ENCODE measurements around the gene SRMS. TPM values are rescaled to one million over a fixed set of nuclear protein-coding genes. Genes with fewer than 3 reads are reported as not detected.

Gene SRMS
- total and polyA plus RNA-seq, 10 donors = 0.07 to 1.5 (median 0.78) TPM; not detected in 2

GRCh38 chr20:63505723-63506122 lies 41.8 kb downstream of the SRMS start:
- H3K27me3 ChIP-seq (replicated peaks in 1 of 7) = peaks cover 0 to 87% (median 16%) of the 10 kb centered on the region in 7 donors
- WGBS, 5 donors = 69 to 92% (median 91%) methylated on average over 8 to 12 of the region's 12 CpGs
- H3K4me3 ChIP-seq = no peak overlapping the region
- peaks cover 0 to 21% (median 17%) of the 10 kb centered on the region in 8 donors for H3K9me3 ChIP-seq
- TF ChIP-seq POLR2A (IDR thresholded peaks at IDR 0.05) = no peak
- TF ChIP-seq POLR2AphosphoS5 (IDR thresholded peaks at IDR 0.05) = no peak
- TF ChIP-seq CTCF (IDR thresholded peaks at IDR 0.05 in 8 of 11, conservative IDR thresholded peaks at IDR 0.05 in 3 of 11) = no peak
- no peaks in the 10 kb centered on the region for H3K4me1 ChIP-seq
- intact Hi-C loops (cut with DNase I; ENCODE audit: low total_unique reads) = no loop called here
- H3K27ac ChIP-seq = no peak overlapping the region
- no peaks in the 10 kb centered on the region for H3K36me3 ChIP-seq
- DNase-seq = peak; percentile 42

GRCh38 chr20:63505281-63505680 lies 42.3 kb downstream of the SRMS start:
- TF ChIP-seq POLR2A (IDR thresholded peaks at IDR 0.05) (no peak), CTCF (IDR thresholded peaks at IDR 0.05 in 8 of 11, conservative IDR thresholded peaks at IDR 0.05 in 3 of 11) (no peak), POLR2AphosphoS5 (IDR thresholded peaks at IDR 0.05) (no peak)

GRCh38 chr20:63504642-63505041 lies 42.9 kb downstream of the SRMS start:
- WGBS, 5 donors = 88 to 95% (median 91%) methylated on average over 9 of the region's 9 CpGs
- Histone ChIP-seq H3K27ac (no peak overlapping the region), H3K27me3 (replicated peaks in 1 of 7) (peaks cover 0 to 87% (median 18%) of the 10 kb centered on the region in 7 donors), H3K9me3 (peaks cover 0 to 21% (median 17%) of the 10 kb centered on the region in 8 donors), H3K4me1 (peaks cover 0 to 3% (median 1%) of the 10 kb centered on the region in 6 donors), H3K4me3 (no peak overlapping the region), H3K36me3 (no peaks in the 10 kb centered on the region)
- no peak for TF ChIP-seq POLR2AphosphoS5 (IDR thresholded peaks at IDR 0.05)
- no peak for TF ChIP-seq POLR2A (IDR thresholded peaks at IDR 0.05)
- no peak for TF ChIP-seq CTCF (IDR thresholded peaks at IDR 0.05 in 8 of 11, conservative IDR thresholded peaks at IDR 0.05 in 3 of 11)
- intact Hi-C loops (cut with DNase I; ENCODE audit: low total_unique reads) = no loop called here
- DNase-seq = no peak

More at GRCh38 chr20:63505281-63505680, 42.3 kb downstream of the SRMS start:
- no peak overlapping the region for H3K4me3 ChIP-seq
- no peaks in the 10 kb centered on the region for H3K4me1 ChIP-seq
- 74 to 91% (median 86%) methylated on average over 8 of the region's 8 CpGs for WGBS, 5 donors
- H3K27me3 ChIP-seq (replicated peaks in 1 of 7) = peaks cover 0 to 87% (median 16%) of the 10 kb centered on the region in 7 donors
- intact Hi-C loops (cut with DNase I; ENCODE audit: low total_unique reads) = no loop called here
- no peaks in the 10 kb centered on the region for H3K36me3 ChIP-seq
- DNase-seq = no peak
- H3K9me3 ChIP-seq = peaks cover 0 to 21% (median 17%) of the 10 kb centered on the region in 8 donors
- no peak overlapping the region for H3K27ac ChIP-seq

- intact Hi-C loops (cut with DNase I; ENCODE audit: low total_unique reads) = no loop called here
- 33 to 56% (median 47%) methylated on average over 5 to 7 of the region's 7 CpGs for WGBS, 5 donors
- TF ChIP-seq POLR2A (IDR thresholded peaks at IDR 0.05) (no peak), POLR2AphosphoS5 (IDR thresholded peaks at IDR 0.05) (no peak)
- DNase-seq = no peak
- H3K9me3 ChIP-seq = peaks cover 0 to 21% (median 17%) of the 10 kb centered on the region in 8 donors
- H3K27ac ChIP-seq = no peak overlapping the region
- H3K4me1 ChIP-seq = peaks cover 0 to 13% (median 11%) of the 10 kb centered on the region in 6 donors
- no peak overlapping the region for H3K4me3 ChIP-seq
- H3K36me3 ChIP-seq = no peaks in the 10 kb centered on the region
- peaks cover 0 to 87% (median 23%) of the 10 kb centered on the region in 7 donors for H3K27me3 ChIP-seq (replicated peaks in 1 of 7)
These were observed 44.0 kb downstream of the SRMS start for GRCh38 chr20:63503524-63503923.

Data from spleen (tissue), 11 donors.